SK-N-SH treated with all-trans-retinoic acid at 6 μM for 48 hours (cell line): ENCODE results near the gene CYP8B1.

Experiments
- ATAC-seq: fragments of 200-7000 bp; cut with Tn5 transposase; 3 replicates; pipeline ENCODE4 v1.9.1; 2020; ENCODE audit warnings: mild to moderate bottlenecking, moderate library complexity
- BACH2 ChIP-seq: fragments of 250-450 bp; sonication (Bioruptor Pico); IDR thresholded peaks from 2 replicates; pipeline ENCODE4 v1.9.0; 2021; ENCODE audit warnings: mild to moderate bottlenecking, borderline replicate concordance
- CREB5 ChIP-seq: fragments of 250-450 bp; sonication (Bioruptor Pico); IDR thresholded peaks from 2 replicates; pipeline ENCODE4 v1.5.1; 2020; ENCODE audit warnings: low read depth, mild to moderate bottlenecking, moderate library complexity
- CSRNP3 ChIP-seq: fragments of 250-450 bp; sonication (Bioruptor Pico); IDR thresholded peaks from 2 replicates; pipeline ENCODE4 v1.5.1; 2021; ENCODE audit warnings: mild to moderate bottlenecking, moderate library complexity
- ESRRG ChIP-seq: fragments of 250-450 bp; sonication (Bioruptor Pico); IDR thresholded peaks from 2 replicates; pipeline ENCODE4 v1.6.1; 2021; ENCODE audit warnings: mild to moderate bottlenecking
- GLIS3 ChIP-seq: fragments of 250-450 bp; sonication (Bioruptor Pico); IDR thresholded peaks from 2 replicates; pipeline ENCODE4 v1.5.0; 2020; ENCODE audit warnings: mild to moderate bottlenecking, moderate library complexity
- ISL1 ChIP-seq: fragments of 250-450 bp; sonication (Bioruptor Pico); IDR thresholded peaks from 2 replicates; pipeline ENCODE4 v2.1.2; 2022; ENCODE audit warnings: mild to moderate bottlenecking, moderate library complexity
- OSR1 ChIP-seq: fragments of 250-450 bp; sonication (Bioruptor Pico); IDR thresholded peaks from 2 replicates; pipeline ENCODE4 v1.8.0; 2022; ENCODE audit warnings: moderate library complexity, mild to moderate bottlenecking, inconsistent platforms
- PATZ1 ChIP-seq: fragments of 250-450 bp; sonication (Bioruptor Pico); IDR thresholded peaks from 2 replicates; pipeline ENCODE4 v1.8.0; 2020; ENCODE audit warnings: mild to moderate bottlenecking, moderate library complexity, borderline replicate concordance
- POU6F1 ChIP-seq: fragments of 250-450 bp; sonication (Bioruptor Pico); IDR thresholded peaks from 2 replicates; pipeline ENCODE4 v1.8.0; 2021; ENCODE audit warnings: low read depth, mild to moderate bottlenecking, moderate library complexity, borderline replicate concordance
- PPARA ChIP-seq: fragments of 250-450 bp; sonication (Bioruptor Pico); IDR thresholded peaks from 2 replicates; pipeline ENCODE4 v1.5.0; 2020; ENCODE audit warnings: mild to moderate bottlenecking, borderline replicate concordance
- RARB ChIP-seq: fragments of 250-450 bp; sonication (Bioruptor Pico); IDR thresholded peaks from 2 replicates; pipeline ENCODE4 v1.8.0; 2021; ENCODE audit warnings: mild to moderate bottlenecking, moderate library complexity
- SNAI2 ChIP-seq: fragments of 250-450 bp; sonication (Bioruptor Pico); IDR thresholded peaks from 2 replicates; pipeline ENCODE4 v1.5.0; 2020; ENCODE audit warnings: mild to moderate bottlenecking, moderate library complexity
- TCF4 ChIP-seq: fragments of 250-450 bp; sonication (Bioruptor Pico); IDR thresholded peaks from 2 replicates; pipeline ENCODE4 v1.8.0; 2021; ENCODE audit warnings: mild to moderate bottlenecking, moderate library complexity, borderline replicate concordance
- TOX ChIP-seq: fragments of 250-450 bp; sonication (Bioruptor Pico); IDR thresholded peaks from 2 replicates; pipeline ENCODE4 v1.8.0; 2021; ENCODE audit warnings: mild to moderate bottlenecking, moderate library complexity, borderline replicate concordance
- TSHZ2 ChIP-seq: fragments of 250-450 bp; sonication (Bioruptor Pico); IDR thresholded peaks from 2 replicates; pipeline ENCODE4 v1.5.0; 2020; ENCODE audit warnings: mild to moderate bottlenecking, moderate library complexity
- ZC3H10 ChIP-seq: fragments of 250-450 bp; sonication (Bioruptor Pico); IDR thresholded peaks from 2 replicates; pipeline ENCODE4 v1.5.1; 2021; ENCODE audit warnings: mild to moderate bottlenecking, moderate library complexity
- ZFP3 ChIP-seq: fragments of 250-450 bp; sonication (Bioruptor Pico); IDR thresholded peaks from 2 replicates; pipeline ENCODE4 v1.5.0; 2020; ENCODE audit warnings: mild to moderate bottlenecking, moderate library complexity
- ZFP30 ChIP-seq: fragments of 450-650 bp; formaldehyde crosslinking; IDR thresholded peaks from 2 replicates; pipeline ENCODE4 v1.5.0; 2022; ENCODE audit warnings: mild to moderate bottlenecking, moderate library complexity
- ZNF70 ChIP-seq: fragments of 450-650 bp; formaldehyde crosslinking; IDR thresholded peaks from 2 replicates; pipeline ENCODE4 v1.5.0; 2020; ENCODE audit warnings: mild to moderate bottlenecking, moderate library complexity
- ZNF8 ChIP-seq: fragments of 450-650 bp; formaldehyde crosslinking; IDR thresholded peaks from 2 replicates; pipeline ENCODE4 v1.5.0; 2020; ENCODE audit warnings: mild to moderate bottlenecking, moderate library complexity

CYP8B1 gene

GRCh38 chr3:42894698-42895579 is 19.3 kb upstream of the CYP8B1 start:
- no peak for ATAC-seq
- TF ChIP-seq TOX (no peak), CREB5 (CRISPR knock-in tag) (no peak), RARB (CRISPR knock-in tag) (no peak), OSR1 (no peak), ZFP3 (no peak), PPARA (no peak), ZNF8 (CRISPR knock-in tag) (no peak), ZNF70 (CRISPR knock-in tag) (no peak), POU6F1 (CRISPR knock-in tag) (no peak)
- TF ChIP-seq, all 23 proteins: peak for 0

- TF ChIP-seq ZNF8 (CRISPR knock-in tag), result no peak
- no peak for TF ChIP-seq CSRNP3
- TF ChIP-seq ESRRG, result no peak
- no peak for TF ChIP-seq ISL1 (CRISPR knock-in tag)
- no peak for TF ChIP-seq SNAI2 (CRISPR knock-in tag)
- no peak for TF ChIP-seq OSR1
- ATAC-seq, result no peak
Observed at GRCh38 chr3:42892807-42893206, 17.1 kb upstream of the CYP8B1 start.

- no peak for ATAC-seq
- TF ChIP-seq ISL1 (CRISPR knock-in tag), result no peak
- no peak for TF ChIP-seq CREB5 (CRISPR knock-in tag)
- TF ChIP-seq TSHZ2 (CRISPR knock-in tag), result no peak
- TF ChIP-seq ZFP3, result no peak
- TF ChIP-seq ZNF70 (CRISPR knock-in tag), result no peak
- TF ChIP-seq PATZ1 (CRISPR knock-in tag), result no peak
- TF ChIP-seq GLIS3 (CRISPR knock-in tag), result no peak
- TF ChIP-seq OSR1, result no peak
Observed at GRCh38 chr3:42892169-42892568, 16.5 kb upstream of the CYP8B1 start.

- TF ChIP-seq OSR1, result no peak
- TF ChIP-seq BACH2 (CRISPR knock-in tag), result no peak
- no peak for TF ChIP-seq CSRNP3
- TF ChIP-seq ZC3H10, result no peak
- TF ChIP-seq CREB5 (CRISPR knock-in tag), result no peak
- TF ChIP-seq ZFP30 (CRISPR knock-in tag), result no peak
- no peak for TF ChIP-seq ZNF8 (CRISPR knock-in tag)
- no peak for TF ChIP-seq TCF4 (CRISPR knock-in tag)
- no peak for TF ChIP-seq ZNF70 (CRISPR knock-in tag)
- ATAC-seq, result no peak
Observed at GRCh38 chr3:42891042-42891441, 15.4 kb upstream of the CYP8B1 start.
